Endothelial cell of umbilical vein (primary cell): ENCODE data around the gene ARNT2.

ENCODE experiments used
- GATA2 ChIP-seq: IDR thresholded peaks from 2 replicates; pipeline ENCODE4 v1.7.0; 2011; ENCODE audit warnings: low read depth, mild to moderate bottlenecking, moderate library complexity, mixed read lengths, low read length; ENCODE audit not compliant: insufficient read length, insufficient read depth
- TF ChIP-seq, protein P1 (sequence below), 2 donors: IDR thresholded peaks; 1 replicate in 1 of 2; 2 replicates in 1 of 2; pipeline ENCODE4 v1.5.1; 2011; ENCODE audit warnings: low read length in 2 of 2, mild to moderate bottlenecking in 2 of 2, moderate library complexity in 2 of 2, control low read depth in 1 of 2, inconsistent platforms in 1 of 2, low read depth in 1 of 2; ENCODE audit not compliant: insufficient read depth in 1 of 2; ENCODE audit errors: extremely low read depth in 1 of 2

DNA sequence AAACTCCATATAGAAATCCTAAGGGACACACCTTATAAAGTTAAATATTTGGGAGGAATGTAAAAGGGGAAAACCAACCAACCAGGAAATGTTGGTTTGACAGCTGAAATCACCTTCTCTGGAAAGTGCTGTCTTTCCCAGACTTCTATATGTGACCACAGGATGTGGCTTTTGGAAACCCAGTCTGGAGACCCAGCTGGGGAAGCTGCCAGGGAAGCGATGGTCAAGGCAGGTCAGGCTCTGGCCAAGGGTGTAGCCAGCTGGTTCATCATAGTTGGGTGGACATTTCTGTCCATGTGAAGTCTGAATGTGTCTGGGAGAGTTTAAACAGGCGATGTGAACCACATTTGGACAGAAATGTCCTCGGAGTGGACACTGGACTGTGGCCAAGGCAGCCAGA, 73.9 kb downstream of the ARNT2 start:
- TF ChIP-seq, protein P1, sequence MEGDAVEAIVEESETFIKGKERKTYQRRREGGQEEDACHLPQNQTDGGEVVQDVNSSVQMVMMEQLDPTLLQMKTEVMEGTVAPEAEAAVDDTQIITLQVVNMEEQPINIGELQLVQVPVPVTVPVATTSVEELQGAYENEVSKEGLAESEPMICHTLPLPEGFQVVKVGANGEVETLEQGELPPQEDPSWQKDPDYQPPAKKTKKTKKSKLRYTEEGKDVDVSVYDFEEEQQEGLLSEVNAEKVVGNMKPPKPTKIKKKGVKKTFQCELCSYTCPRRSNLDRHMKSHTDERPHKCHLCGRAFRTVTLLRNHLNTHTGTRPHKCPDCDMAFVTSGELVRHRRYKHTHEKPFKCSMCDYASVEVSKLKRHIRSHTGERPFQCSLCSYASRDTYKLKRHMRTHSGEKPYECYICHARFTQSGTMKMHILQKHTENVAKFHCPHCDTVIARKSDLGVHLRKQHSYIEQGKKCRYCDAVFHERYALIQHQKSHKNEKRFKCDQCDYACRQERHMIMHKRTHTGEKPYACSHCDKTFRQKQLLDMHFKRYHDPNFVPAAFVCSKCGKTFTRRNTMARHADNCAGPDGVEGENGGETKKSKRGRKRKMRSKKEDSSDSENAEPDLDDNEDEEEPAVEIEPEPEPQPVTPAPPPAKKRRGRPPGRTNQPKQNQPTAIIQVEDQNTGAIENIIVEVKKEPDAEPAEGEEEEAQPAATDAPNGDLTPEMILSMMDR (IDR thresholded peaks at IDR 0.05; ENCODE audit: extremely low read depth in 1 of 2, insufficient read depth in 1 of 2, low read depth in 1 of 2, low read length in 2 of 2): no peak
- TF ChIP-seq GATA2: no peak
